SH-SY5Y (cell line): Measurements from ENCODE around the gene FRY.

Experiments
- GATA2 ChIP-seq: IDR thresholded peaks from 2 replicates; pipeline ENCODE4 v1.6.1; 2011; ENCODE audit warnings: mild to moderate bottlenecking, low read depth, low read length
- GATA3 ChIP-seq: IDR thresholded peaks from 2 replicates; pipeline ENCODE4 v1.6.1; 2011; ENCODE audit warnings: low read depth, mild to moderate bottlenecking, low read length, moderate library complexity

GRCh38 chr13:32174366-32174765 is 142.8 kb downstream of the FRY start:
- no peak for TF ChIP-seq GATA3
- no peak for TF ChIP-seq GATA2
